HG02870 (cell line): Measurements from ENCODE around the gene FXR1.
"Not testable (repeated sequence)": the region's sequence is repeated elsewhere in the genome, so short reads cannot be mapped to it uniquely, and the experiment has no call there.

ENCODE experiments used
- ATAC-seq: cut with Tn5 transposase; IDR thresholded peaks from one replicate; pipeline ENCODE4 v1.9.1; 2021; ENCODE audit warnings: mild to moderate bottlenecking, moderate library complexity; ENCODE audit not compliant: unreplicated experiment

The FXR1 gene

GRCh38 chr3:180912304-180913296 lies at the start of gene FXR1:
Gene FXR1, plus strand, starts transcription at chr3:180912670. Its CDS starts 16 bp downstream, at chr3:180912686.
- peak; percentile 97 for ATAC-seq

DNA sequence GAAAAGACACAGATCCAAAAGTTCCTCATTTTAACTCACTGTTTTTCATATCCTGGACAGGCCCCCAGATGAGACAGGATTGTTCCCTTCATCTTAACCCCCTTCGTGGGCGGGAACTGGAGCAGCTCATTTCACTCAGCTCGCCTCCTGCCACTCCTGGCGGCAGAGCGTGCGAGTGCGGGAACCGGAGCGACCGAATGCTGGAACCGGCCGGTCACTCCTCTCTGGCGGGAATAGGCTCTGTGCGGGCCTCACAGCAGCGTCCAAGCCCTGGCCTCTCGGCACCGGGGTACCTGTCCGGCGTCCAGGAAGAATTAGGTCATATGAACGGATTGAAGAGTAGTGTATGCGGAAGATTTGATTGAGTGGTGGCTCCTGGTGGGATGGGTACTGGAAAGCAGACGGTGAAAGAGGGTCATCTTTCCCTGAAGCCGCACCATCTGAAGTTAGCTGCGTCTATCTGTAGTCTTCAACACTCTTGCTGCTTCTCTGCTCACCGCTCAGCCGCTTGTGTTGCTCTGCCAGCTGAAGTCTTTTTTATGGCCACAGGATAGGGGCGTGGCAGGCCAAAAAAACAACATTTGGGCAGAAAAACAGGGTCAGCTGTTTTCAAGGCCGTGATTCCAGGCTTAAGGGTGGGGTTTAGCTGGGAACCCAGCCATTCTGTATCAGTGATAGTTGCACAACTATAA lies 42.3 kb upstream of the FXR1 start:
- no peak for ATAC-seq

DNA sequence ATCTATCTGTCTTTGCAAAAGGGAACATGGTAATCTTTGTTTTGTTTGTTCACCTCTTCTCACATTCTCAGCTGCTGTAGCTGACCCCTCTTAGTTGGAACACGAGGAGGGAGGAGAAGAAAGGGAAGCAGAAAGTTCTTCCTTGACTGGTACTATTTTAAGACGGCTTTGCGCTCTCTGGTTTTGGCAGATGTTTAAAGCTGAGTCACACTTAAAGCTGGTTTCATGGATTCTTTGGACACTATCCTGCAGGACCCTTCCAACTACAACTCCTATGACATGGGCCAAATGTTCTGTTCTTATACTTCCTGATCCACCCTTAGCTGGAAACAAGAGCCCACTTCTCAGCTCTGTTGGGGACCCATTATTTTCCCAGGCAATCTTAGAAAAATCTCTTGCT lies 40.6 kb upstream of the FXR1 start:
- no peak for ATAC-seq

- ATAC-seq, result not testable (repeated sequence)
Measured at GRCh38 chr3:180872430-180872829, 40.0 kb upstream of the FXR1 start.

- no peak for ATAC-seq
Measured at GRCh38 chr3:180875124-180875698, 37.3 kb upstream of the FXR1 start.

DNA sequence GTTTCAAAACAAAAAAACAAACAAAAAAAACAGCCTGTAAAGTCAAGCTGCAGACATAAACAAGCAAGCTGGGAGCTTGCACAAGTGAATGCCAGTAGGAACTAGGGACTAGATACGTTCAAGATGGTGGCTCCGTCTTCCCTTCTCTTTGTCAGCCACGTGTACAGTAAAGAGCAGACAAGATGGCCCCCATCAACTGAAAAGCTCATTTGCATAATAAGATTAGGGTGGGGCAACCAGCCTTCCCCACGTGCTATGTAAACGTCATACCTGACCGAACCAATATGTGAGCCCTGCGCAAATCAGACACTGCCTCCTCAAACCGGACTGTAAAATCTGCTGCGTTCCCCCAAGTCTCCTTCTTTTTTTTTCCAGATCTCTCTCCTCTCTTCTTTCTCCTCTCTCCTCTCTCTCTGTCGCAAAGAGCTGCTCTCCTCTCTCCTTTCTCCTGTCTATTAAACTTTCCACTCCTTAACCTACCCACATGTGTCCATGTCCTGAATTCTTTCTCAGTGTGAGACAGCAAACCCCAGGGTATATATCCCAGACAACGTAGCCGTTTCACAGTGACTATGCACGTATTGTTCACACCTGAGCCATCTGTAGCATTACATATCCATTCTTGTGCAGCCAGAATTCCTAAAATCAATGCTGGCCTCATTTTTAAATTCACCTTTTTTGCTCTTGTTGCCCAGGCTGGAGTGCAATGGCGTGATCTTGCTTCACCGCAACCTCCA lies 31.2 kb upstream of the FXR1 start:
- no peak for ATAC-seq

- ATAC-seq, result no peak
Measured at GRCh38 chr3:180882115-180882514, 30.4 kb upstream of the FXR1 start.

DNA sequence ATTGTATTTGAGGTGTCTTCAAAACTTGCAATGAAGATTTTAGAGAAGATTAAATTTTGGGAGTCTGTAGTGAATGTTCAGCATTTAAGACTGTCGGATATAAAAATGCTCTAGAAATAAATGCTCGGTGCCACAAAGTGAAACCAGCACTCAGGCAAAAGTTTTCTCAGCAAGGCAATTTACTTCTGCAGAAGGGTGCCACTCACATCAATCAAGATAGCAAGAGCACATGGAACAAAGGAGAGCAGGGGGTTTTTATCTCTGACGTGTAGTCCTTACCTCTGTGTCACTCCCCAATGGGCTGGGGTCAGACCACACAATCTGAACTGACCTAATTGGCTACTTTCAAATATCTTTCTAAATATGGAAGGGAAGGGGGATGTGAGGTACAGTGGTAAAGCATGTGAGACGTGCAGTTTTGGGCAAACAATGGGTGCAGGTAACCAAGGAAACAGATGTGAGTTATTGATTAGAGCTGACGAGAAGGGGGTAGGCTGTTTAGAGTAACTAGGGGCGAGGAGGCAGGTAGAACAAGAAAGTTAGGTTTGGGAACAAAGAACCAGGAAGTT lies 23.4 kb upstream of the FXR1 start:
- no peak for ATAC-seq

DNA sequence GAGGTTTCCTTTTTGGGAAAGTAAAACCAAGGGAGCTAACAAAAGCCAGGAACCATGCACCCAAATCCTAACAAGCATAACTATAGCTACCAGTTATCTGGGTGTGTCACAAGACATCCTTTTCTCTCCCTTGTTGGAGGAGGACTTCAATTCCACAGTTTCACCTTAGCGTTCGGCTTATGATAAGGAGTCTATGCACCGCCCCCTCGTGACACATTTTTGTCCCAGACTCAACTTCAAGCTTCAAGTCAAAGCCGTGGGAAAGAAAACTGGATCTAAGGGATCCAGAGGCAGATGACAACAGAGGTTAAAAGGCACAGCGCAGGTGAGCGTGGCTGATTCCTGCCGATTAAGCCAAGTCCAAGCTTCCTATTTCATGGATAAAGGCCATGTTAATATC lies 13.9 kb upstream of the FXR1 start:
- ATAC-seq, result no peak

DNA sequence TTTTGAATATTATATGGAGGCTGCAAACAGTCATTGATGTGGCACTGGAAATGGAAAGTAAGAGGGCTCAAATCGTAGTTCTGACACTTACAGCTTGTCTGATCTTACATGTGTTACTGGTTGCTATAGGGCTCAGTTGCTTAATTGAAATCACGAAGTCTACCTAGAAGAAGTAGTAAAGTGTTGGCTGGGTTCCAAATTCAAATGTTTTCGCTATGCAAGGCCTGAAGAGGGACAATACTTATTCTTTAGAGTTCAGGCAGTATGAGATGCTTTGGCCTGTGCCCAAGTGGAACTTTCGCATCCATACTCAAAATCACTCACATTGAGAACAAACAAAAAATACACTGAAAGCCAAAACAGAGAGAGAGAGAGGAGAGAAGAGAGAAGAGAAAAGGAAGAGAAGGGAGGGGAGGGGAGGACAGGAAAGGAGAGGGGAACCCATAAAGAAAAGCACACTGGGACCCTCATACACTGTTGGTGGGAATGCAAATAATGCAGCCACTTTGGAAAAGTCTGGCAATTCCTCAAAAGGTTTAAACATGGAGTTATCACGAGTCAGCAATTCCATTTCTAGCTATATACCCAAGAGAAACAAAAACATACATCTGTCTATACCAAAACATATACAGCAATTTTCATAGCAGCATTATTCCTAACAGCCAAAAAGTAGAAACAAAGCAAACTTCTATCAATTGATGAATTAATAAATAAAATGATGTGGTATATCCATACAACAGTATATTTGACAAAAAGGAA lies 2.9 kb upstream of the FXR1 start:
- no peak for ATAC-seq

- ATAC-seq, result no peak
Measured at GRCh38 chr3:180910823-180911222, 1.6 kb upstream of the FXR1 start.

DNA sequence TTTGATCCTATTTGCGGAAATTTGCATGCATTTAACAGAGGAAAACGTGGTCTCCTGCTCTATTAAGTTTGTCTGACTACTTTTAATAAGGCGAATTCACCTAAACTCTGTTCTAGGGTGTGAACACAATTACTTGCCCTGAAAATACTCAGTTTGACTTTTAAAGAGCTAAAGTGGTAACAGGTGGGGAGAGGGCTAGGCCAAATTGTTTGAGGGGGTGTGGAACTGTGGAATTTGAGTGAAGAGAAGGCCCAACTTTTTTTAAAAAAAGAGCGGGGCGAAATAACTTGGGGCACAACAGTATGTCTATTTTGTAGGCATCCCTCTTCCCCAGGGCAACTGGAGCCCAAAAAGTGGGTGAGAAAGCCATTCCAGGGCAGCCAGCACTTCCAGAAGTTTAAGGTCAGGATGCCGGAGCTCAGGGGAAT lies 580 bp upstream of the FXR1 start:
- ATAC-seq, result peak; percentile 5

GRCh38 chr3:180913581-180914404 lies 1.3 kb downstream of the FXR1 start:
- no peak for ATAC-seq

- ATAC-seq, result peak; percentile 44
Measured at GRCh38 chr3:180918542-180918941, 6.1 kb downstream of the FXR1 start.

DNA sequence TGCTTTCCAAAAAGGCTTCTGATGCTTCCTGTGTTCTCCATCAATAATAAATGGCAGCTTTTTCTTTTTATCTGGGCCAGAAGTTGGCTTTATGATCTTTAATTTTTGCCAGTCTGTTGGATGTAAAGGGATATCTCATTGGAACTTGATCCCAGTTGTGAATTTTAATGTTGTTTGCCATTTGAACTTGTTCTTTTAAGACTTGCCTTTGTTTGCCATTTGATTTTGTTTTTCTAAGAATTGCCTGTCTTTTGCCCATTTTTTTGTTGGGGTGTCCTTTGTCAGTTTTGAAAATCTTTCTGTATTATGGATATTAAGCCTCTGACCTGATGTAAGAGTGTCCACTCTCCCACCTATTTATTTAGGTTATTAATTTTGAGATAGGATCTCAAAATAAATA lies 9.8 kb downstream of the FXR1 start:
- no peak for ATAC-seq

DNA sequence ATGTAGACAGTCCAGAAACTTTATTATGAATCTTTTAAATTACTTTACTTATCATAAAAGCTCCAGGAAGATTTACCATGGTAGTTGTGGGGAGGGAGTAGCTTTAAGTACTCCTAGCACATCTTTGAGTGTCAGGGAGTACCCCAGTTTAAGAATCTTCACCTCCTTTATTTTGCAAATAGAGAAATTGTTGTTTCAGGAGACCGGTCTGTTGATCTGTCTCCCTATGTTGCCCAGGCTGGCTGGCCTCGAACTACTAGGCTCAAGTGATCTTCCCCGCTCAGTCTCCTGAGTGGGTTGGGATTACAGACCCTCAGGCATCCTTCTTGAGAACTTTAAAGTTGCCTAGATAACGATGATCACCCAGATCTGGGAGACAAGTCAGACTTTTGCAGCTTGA lies 11.1 kb downstream of the FXR1 start:
- ATAC-seq, result no peak

- no peak for ATAC-seq
Measured at GRCh38 chr3:180926526-180926925, 14.1 kb downstream of the FXR1 start.

- no peak for ATAC-seq
Measured at GRCh38 chr3:180929376-180929775, 16.9 kb downstream of the FXR1 start.

GRCh38 chr3:180930526-180930925 lies 18.1 kb downstream of the FXR1 start:
- no peak for ATAC-seq
